GM12875 (cell line): ENCODE data around the gene ST8SIA4.

Experiments
- H3K4me3 ChIP-seq: one replicate; pipeline ENCODE4 v1.5.1; 2011; ENCODE audit warnings: low read depth, low read length, control low read depth
- CTCF ChIP-seq: IDR thresholded peaks from 2 replicates; pipeline ENCODE4 v1.5.1; 2011; ENCODE audit warnings: low read depth, mild to moderate bottlenecking, control low read depth, inconsistent platforms, low read length, moderate library complexity, borderline replicate concordance; ENCODE audit not compliant: insufficient read depth

The ST8SIA4 gene, protein sequence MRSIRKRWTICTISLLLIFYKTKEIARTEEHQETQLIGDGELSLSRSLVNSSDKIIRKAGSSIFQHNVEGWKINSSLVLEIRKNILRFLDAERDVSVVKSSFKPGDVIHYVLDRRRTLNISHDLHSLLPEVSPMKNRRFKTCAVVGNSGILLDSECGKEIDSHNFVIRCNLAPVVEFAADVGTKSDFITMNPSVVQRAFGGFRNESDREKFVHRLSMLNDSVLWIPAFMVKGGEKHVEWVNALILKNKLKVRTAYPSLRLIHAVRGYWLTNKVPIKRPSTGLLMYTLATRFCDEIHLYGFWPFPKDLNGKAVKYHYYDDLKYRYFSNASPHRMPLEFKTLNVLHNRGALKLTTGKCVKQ

GRCh38 chr5:100903039-100903887 is at the start of gene ST8SIA4:
Gene ST8SIA4 (minus strand): TSS chr5:100903282. CDS start chr5:100902955, 327 bp downstream.
- H3K4me3 ChIP-seq = peak within 1 kb of the TSS; percentile 96
- no peak for TF ChIP-seq CTCF

- TF ChIP-seq CTCF = no peak
- no peak overlapping the region for H3K4me3 ChIP-seq
Measured at GRCh38 chr5:100950985-100951384, 47.9 kb upstream of the ST8SIA4 start.

GRCh38 chr5:100913298-100913697 is 10.2 kb upstream of the ST8SIA4 start:
- TF ChIP-seq CTCF = no peak
- H3K4me3 ChIP-seq = no peak overlapping the region

DNA sequence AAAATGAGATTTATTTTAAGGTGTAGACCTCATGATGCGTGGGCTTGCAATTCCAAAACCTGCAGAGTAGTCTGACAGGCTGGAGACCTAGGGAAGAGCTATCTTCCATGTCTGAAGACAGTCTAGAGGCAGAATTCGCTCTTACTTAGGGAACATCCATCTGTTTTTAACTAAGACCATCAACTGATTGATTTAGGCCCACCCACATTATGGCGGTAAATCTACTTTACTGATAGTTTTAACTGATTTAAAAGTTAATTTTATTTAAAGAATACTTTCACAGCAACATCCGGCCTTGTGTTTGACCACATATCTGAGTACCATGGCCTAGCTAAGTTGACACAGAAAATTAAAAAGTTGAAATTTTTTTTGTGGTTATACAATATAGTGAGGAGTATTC is 6.0 kb upstream of the ST8SIA4 start:
- TF ChIP-seq CTCF = no peak
- no peak overlapping the region for H3K4me3 ChIP-seq

DNA sequence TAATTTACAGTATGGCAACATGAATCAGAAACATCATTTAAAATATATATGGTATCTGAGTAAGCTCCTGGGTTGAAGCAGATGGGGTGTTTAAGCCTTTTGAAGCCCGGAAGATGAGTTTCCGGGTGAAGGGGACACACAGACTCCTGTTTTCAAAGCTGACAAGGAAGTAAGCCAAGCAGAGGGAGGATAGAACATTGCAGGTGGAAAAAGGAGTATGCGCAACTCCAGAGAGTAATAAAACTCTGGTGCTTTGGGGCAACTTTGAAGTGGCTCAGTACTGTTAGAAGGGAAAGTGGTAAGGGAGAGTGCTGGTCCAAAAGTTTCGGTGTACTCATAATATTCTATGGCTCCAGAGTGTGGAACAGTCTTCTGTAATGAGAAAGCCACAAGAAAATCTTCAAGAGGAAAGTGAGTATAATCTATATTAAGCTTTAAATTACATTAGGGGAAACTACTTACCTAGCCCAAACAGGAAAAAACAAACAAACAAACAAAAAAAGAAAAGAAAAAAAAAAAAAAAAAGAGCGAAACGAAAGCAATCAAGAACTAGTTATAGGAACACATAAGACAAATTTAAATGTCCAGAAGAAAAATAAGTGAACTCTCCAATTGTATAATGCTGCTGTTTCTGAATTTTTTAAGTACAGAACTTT is 2.3 kb upstream of the ST8SIA4 start:
- TF ChIP-seq CTCF = no peak
- H3K4me3 ChIP-seq = peak overlapping the region; percentile 96

- no peak for TF ChIP-seq CTCF
- H3K4me3 ChIP-seq = peak overlapping the region; percentile 96
Measured at GRCh38 chr5:100904259-100904861, 1.3 kb upstream of the ST8SIA4 start.
